Measurements from ENCODE around the gene DYSF.
"Not testable (repeated sequence)": the region's sequence is repeated elsewhere in the genome, so short reads cannot be mapped to it uniquely, and the experiment has no call there.

Gene DYSF

DNA sequence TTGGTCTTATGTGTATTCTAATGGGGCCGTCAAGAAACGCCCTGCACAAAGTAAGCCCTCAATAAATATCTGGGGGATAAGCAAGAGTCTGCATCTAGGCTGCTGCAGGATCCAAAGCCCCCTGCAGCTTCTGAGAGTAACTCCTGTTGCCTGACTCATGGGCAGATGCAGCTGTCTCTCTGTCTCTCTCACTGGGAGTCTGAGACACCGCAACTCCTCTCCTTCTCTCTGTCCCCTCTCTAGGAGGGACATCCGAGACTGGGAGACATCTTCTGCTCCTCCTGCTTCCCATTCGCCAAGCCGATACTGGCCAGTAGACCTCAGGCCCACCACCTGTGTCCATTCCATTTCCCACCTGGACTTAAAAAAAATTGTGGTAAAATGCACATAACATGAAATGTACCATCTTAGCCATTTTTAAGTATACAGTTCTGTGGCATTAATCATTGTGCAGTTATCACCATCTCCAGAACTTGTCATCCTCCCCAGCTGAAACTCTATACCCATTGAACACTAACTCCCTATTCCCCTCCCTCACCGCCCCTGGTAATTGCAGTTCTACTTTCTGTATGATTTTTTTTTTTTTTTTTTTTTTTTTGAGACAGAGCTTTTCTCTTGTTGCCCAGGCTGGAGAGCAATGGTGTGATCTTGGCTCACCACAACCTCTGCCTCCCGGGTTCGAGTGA lies 20.1 kb downstream of the DYSF start:
- DNase-seq = no peak

GRCh38 chr2:71474116-71474743 lies 20.9 kb downstream of the DYSF start:
- DNase-seq = peak; percentile 40 to 78 (median 58)

- peak in 1 of 4 experiments; percentile 15 for DNase-seq
Observed at GRCh38 chr2:71474744-71475397, 21.5 kb downstream of the DYSF start.

- DNase-seq = no peak
Observed at GRCh38 chr2:71476495-71476894, 23.1 kb downstream of the DYSF start.

DNA sequence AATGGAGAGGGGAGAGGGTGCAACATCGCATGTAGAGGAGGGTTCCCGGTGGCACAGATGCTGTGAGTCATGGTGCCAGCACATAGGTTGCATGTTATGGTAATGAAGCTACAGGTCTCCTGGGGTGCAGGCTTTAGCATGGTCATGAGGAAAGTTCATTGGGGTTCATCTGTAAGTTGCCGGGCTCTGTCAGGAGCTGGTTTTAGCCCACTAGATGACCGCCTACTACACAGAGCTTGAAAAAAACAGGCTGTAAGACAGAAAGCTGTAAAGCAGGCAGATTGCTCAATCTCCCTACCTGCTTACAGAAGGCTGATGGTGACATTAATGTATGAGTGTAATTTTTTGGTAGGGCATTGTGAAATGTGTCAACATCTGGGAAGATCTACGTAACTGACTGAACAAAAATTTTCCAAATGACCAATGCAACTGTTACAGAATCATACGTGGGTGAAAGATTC lies 23.9 kb downstream of the DYSF start:
- peak; percentile 28 to 77 (median 46) for DNase-seq

DNA sequence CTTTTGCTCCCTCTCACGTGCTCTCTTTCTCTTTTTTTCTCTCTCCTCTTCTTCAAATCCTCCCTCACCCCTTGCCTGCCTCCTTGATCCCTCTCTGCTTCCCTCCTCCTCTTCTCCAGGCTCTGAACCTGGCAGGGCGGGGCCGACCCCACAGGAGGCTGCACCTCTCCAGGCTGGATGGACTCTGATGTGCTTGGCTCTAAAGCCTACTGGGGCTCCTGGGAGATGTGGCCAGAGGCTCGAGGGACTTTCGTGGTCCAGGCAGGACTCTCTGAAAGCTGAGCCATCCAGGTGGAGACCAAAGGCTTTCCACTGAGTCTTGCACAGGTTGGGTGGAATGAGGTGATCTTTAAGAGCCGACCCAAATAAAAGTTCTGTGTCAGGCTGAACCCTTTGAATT lies 25.4 kb downstream of the DYSF start:
- no peak for DNase-seq

GRCh38 chr2:71479261-71479660 lies 25.9 kb downstream of the DYSF start:
- DNase-seq = no peak

DNA sequence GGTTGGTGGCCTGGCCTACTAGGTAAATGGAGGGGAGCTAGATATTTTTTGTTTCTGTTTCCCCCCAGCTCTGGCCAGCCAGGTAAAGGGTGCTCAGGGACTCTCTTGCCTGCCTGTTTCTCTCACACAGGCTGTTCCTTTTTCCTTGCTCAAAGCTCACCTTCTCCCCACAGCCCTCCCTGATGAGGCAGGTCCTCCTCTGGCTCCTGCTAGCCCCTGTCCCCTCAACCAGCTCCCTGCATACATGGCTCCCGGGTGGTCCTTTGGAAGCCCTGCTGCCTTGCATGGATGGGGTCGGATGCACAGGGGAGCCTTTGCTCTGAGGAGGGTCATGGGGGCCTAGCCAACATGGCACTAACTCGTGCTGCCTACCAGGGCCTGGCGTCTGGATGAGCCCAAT lies 27.8 kb downstream of the DYSF start:
- DNase-seq = no peak

- no peak for DNase-seq
Observed at GRCh38 chr2:71482055-71482454, 28.7 kb downstream of the DYSF start.

DNA sequence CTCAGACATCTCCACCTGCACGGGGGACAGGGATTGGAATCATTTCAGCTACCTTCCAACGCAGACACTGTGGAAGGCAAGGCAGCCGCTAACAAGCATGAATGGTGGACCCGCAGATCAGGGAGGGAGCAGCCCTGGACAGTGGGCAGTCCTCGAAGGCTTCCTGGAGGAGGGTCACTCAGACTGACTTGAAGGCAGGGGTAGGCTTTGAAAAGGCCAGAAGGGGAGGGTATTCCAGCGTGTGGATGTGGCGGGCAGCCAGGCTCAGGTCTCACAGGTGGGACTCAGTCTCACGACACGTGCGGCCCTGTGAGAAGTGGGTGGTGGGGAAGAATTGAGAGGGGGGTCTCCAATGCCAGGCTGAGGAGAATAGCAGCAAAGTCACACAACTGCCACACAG lies 29.9 kb downstream of the DYSF start:
- DNase-seq = no peak

GRCh38 chr2:71484354-71484753 lies 31.0 kb downstream of the DYSF start:
- DNase-seq = no peak

DNA sequence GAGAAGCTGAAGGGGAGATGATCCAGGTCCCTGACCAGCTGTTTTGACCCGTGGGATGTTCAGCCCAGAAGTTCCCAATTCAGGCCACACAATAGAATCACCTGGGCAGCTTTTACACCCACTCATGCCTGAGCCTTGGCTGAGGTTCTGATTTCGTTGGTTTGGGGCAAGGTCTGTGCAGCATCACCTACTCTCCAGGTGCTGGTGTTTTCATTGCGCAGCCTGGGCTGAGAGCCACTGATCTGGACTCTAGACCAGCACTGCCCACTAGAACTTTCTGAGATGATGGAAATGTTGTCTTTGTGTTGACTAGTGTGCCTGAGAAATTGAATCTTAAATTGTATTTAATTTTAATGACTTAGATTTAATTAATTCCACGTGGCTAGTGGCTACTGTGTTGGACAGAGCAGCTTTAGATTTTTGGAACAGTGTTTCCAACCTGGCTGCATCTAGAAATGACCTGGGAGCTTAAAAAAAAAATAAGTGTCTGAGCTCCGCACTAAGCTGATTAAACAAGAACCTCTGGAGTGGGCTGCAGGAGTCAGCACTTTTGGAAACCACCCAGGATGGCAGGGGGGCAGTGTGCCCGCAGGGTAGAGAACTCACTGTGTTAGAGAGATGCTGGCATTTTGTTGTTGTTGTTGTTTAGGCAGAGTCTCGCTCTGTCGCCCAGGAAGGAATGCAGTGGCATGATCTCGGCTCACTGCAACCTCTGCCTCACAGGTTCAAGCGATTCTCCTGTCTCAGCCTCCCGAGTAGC lies 33.7 kb downstream of the DYSF start:
- DNase-seq = no peak

DNA sequence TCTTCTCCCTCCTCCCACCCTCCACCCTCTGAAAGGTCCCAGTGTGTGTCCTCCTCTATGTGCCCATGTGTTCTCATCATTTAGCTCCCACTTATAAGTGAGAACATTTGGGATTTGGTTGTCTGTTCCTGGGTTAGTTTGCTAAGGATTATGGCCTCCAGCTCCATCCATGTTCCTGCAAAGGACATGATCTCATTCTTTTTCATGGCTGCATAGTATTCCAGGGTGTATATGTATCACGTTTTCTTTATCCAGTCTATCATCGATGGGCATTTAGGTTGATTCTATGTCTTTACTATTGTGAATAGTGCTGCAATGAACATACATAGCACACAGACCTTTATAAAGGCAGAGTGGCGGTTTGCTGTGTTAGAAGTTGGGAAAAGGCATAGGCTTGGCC lies 38.2 kb downstream of the DYSF start:
- not testable (repeated sequence) for DNase-seq

DNA sequence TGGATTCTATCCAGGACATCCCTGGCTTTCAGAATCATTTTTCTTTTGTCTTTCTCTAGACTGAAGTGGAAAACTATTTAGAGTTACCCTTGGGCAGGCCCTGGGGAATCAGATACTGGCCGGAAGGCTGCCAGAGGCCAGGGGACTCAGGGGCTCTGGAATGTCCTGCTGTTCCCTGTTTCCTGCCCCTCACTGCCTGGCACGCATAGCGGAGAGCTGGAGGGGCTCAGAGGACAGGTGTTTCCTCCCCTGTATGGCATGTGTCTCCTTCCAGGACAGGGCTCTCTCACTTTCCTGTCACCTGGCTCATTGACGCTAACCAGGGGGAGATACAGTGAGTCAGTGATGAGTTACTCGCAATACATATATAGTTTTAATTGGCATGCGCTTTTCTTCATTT lies 38.8 kb downstream of the DYSF start:
- no peak for DNase-seq

GRCh38 chr2:71494091-71494490 lies 40.7 kb downstream of the DYSF start:
- DNase-seq = no peak

GRCh38 chr2:71494523-71495155 lies 41.3 kb downstream of the DYSF start:
- DNase-seq = no peak

- DNase-seq = no peak
Observed at GRCh38 chr2:71496156-71496770, 42.9 kb downstream of the DYSF start.

GRCh38 chr2:71498261-71498701 lies 44.9 kb downstream of the DYSF start:
- DNase-seq = no peak

DNA sequence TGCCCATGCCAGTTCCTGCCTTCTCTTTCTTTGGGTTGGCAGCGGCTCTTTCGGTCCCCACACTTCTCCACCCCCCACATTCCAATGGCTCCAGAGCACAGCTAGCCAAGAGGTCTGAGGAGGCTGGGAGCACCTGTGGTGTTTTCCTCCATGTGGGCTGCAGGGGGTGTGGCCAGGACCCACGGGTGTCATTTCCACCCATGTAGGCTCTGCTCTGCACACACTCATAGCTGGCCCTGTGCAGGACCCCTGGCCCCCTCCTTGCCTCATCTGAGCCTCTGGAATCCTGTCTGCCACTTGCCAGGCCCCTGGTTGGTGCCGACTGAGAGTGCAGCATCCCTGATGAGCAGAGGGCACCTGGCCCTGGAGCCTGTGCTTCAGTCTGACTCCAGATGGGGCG lies 46.3 kb downstream of the DYSF start:
- DNase-seq = no peak

DNA sequence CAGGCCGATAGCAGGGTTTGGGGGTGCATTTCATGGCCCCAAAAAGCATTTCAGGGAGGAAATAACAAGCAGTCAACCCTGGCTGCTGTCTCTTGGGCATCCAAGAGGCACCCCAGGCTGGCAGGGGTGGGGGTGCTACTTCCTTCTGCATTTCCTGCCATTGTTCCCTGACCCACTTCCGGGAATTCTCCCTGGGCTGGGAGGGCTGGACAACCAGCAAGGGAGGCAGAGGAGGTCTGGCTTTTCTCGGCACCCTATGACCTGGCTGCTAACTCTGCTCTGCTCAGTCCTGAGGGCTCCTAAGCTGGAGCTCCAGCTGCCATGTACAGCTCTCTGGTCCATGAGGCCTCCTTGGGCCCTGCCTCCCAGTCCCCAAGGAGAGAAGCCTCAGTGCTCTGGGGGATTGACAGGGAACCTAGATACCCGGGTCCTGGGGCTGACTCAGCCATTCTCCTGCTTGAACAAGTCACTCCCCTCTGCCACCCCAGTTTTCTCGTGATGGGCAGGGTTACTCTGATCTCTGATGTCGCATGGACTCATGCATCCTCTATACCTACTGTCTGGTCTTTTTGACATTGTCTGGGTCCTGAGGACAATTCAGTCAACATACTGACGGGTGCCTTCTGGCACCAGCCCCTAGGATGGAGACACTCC lies 47.2 kb downstream of the DYSF start:
- peak in 2 of 4 experiments; percentile 5 to 7 for DNase-seq

GRCh38 chr2:71502941-71503738 lies 49.8 kb downstream of the DYSF start:
- DNase-seq = no peak

All from suppressor macrophage (primary cell).